DMS79 treated with DMSO at 0.1 percent for 48 hours (cell line): ENCODE data around the gene LRRK2.
"Not testable (repeated sequence)": the region's sequence is repeated elsewhere in the genome, so short reads cannot be mapped to it uniquely, and the experiment has no call there.

Source experiments
- DNase-seq: peaks from one replicate; lab custom pipeline; 2025; lab: John Stamatoyannopoulos, UW

The LRRK2 gene

GRCh38 chr12:40248585-40249297 is 23.9 kb downstream of the LRRK2 start:
- DNase-seq: no peak

DNA sequence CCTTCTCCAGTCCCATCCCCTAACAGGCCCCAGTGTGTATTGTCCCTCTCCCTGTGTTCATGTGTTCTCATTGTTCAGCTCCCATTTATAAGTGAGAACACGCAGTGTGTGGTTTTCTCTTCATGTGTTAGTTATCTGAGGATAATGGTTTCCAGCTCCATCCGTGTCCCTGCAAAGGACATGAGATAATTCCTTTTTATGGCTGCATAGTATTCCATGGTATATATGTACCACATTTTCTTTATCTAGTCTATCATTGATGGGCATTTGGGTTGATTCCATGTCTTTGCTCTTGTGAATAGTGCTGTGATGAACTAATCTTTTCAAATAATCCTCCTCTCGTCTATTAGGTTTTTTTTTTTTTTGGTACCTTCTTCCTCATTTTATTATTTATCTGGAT is 25.9 kb downstream of the LRRK2 start:
- DNase-seq: not testable (repeated sequence)

DNA sequence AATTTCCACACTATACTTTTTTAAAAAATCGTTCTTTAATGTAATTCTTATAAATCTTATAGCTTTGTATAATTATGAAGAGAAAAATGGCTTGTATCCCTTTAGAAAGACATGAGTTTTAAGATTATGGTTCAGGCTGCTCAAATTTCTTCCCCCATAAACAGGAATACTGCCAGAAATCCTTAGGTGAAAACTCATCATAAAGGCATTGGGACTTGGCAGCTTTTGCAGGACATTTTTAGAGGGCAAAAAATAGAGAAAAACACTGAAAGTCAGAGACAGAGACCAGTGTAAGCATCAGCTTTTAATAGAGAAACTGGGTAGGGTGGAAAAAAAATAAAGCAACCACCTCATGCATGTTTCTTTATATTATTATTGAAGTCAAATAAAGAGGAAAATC is 29.1 kb downstream of the LRRK2 start:
- DNase-seq: no peak

- DNase-seq: no peak
Measured at GRCh38 chr12:40254455-40255085, 29.8 kb downstream of the LRRK2 start.

- no peak for DNase-seq
Measured at GRCh38 chr12:40258371-40258770, 33.6 kb downstream of the LRRK2 start.

DNA sequence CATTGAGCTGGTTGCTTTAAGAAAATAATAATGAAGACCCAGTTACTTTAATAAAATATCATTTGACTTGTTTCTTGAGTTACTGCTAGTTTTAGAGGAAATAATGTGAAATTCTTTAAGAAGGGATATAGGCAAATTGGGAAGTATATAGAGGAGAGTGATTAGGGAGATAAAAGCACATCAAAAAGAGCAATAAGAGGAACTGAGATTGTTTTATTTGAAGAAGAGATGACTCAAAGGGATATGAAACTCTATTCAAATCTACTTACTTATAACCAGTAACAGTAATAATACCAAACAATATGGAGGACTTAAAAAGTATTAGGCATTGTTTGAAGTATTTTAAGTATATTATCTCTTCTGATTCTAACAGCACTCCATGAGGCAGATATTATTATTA is 37.1 kb downstream of the LRRK2 start:
- DNase-seq: no peak

GRCh38 chr12:40262657-40263056 is 37.9 kb downstream of the LRRK2 start:
- no peak for DNase-seq

DNA sequence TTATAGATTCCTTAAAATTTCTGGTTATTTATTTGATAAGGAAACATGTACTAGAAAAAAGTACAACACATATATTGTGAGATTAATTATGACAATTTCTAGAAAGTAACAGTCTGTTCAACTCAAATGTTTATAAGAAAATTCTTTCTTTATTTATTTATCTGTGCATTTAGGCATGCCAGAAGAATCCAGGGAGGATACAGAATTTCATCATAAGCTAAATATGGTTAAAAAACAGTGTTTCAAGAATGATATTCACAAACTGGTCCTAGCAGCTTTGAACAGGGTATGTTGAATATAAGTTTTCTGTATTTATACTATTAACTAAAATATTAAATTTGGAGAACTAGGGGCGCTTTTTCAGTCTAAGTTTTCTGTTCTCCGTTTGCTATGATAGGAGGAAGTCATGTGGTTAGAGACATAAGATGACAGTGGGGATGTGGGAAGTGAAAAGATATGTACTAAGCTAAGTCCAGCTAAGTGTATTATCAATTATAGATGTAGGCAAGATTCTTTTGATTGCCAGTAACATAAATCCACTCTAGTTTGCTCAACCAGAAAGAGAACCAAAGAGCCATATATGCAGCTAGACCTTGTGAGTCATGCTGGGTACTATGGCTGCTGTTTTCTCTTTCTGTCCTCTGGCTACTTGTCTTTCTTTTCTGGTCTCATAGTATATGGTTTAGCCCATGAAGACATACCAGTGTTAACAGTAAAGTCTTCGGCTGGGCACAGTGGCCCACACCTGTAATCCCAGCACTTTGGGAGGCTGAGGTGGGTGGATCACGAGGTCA is 39.0 kb downstream of the LRRK2 start:
- no peak for DNase-seq

- no peak for DNase-seq
Measured at GRCh38 chr12:40271981-40272664, 47.3 kb downstream of the LRRK2 start.

DNA sequence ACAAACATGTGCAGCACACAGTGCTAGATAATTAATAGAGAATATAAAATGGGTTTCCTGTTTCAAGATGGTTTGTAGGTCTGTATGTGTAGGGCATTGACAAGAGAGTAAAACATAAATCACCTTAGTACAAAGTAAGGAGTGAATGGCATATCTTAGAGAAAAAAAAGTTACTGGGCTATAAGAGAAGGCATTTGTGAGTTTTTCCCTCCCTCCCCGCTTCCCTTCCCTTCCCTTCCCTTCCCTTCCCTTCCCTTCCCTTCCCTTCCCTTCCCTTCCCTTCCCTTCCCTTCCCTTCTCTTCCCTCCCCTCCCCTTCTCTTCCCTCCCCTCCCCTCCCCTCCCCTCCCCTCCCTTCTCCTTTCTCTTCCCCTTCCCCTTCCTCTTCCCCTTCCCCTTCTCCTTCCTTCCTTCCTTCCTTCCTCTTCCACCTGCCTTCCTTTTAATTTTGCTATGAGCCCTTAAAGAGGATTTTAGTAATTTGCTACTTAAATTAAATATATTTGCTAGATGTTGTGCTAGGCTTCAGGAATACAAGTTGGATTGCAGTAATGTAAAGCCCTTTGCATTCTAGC is 57.1 kb downstream of the LRRK2 start:
- no peak for DNase-seq

- DNase-seq: no peak
Measured at GRCh38 chr12:40286583-40286982, 61.8 kb downstream of the LRRK2 start.

DNA sequence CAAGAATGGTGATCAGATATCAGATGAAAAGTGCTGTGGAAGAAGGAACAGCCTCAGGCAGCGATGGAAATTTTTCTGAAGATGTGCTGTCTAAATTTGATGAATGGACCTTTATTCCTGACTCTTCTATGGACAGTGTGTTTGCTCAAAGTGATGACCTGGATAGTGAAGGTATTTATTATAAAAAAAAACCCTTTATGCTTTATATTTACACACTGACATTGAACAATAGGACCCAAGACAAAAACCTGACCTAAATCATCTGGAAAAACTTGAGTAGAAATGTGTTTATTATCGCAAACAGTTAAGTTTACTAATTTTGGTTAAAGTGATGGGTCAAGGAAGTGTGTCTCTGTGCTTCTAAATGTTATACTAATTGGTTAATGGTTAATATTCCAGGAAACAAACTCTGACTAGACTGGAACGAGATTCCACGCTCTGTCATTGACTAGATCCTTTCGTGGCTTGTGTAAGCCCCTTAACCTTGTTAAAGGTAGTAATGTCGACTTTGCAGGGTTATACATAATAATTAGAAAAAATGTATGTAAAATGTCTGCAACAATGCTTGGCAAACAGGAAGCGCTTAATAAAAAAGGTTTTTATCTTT is 62.7 kb downstream of the LRRK2 start:
- no peak for DNase-seq

DNA sequence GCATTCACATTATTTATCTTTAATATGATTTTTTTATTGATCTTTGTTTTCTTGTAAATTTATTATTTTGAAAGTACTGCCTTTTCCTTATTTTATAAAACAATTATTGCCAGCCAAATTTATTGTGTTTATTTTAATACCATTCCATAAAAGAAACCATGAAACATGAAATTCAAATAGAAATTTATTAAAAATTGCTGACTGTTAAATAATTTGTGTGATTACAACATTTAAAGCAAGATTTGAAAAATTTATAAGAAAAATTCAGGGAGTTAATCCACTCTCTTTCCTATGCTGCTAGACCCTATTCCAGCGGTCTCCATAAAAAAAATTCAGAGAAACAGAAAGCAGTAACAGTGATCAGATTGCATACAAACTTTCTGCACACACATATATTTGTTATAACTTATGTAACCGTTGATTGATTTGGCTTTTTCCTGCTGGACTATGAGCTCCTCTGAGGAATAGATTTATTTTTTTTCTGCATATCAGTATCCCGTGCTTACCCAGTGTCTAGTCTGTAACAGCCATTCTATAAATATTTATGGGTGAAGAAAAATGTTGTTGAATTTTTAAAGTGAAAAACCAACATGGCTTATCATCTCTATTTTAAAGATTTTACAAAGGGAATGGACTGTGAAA is 68.1 kb downstream of the LRRK2 start:
- no peak for DNase-seq

DNA sequence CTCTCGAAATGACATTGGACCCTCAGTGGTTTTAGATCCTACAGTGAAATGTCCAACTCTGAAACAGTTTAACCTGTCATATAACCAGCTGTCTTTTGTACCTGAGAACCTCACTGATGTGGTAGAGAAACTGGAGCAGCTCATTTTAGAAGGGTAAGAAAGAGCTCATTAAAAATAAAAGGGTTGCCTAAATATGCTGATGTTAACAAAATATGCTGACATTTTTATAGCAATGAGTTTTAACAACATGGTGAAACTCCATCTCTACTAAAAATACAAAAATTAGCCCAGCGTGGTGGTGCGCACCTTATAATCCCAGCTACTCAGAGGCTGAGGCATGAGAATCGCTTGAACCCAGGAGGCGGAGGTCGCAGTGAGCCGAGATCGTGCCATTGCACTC is 73.5 kb downstream of the LRRK2 start:
- DNase-seq: no peak

DNA sequence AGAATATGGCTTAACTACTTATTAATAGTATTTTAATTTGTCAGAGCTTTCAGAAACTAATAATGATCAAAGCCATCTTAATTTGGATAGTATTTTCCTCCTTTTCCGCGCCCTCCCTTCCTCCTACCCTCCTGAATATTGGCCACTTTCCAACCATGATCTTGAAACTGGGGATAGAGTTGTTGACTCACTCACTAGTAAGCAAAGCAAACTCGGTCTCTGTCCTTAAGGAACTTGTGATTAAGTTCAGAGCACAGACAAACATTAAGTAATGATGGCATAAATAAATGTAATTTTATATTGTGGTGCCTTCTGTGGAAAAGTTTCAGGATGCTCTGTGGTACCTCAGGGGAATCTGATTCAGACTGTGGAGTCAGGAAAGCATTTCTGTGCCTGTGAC is 75.7 kb downstream of the LRRK2 start:
- no peak for DNase-seq

GRCh38 chr12:40309001-40309400 is 84.2 kb downstream of the LRRK2 start:
- no peak for DNase-seq

DNA sequence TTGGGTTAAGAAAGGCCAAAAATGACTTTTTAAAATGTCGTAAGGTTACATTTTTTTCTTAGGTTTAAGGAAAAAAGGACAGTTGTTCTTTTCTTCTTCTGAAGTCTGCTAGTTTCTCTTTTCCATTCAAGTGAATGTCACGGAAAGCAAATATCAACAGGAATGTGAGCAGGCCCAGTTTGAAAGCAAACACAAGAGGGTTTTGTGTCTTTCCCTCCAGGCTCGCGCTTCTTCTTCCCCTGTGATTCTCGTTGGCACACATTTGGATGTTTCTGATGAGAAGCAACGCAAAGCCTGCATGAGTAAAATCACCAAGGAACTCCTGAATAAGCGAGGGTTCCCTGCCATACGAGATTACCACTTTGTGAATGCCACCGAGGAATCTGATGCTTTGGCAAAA is 85.4 kb downstream of the LRRK2 start:
- no peak for DNase-seq

DNA sequence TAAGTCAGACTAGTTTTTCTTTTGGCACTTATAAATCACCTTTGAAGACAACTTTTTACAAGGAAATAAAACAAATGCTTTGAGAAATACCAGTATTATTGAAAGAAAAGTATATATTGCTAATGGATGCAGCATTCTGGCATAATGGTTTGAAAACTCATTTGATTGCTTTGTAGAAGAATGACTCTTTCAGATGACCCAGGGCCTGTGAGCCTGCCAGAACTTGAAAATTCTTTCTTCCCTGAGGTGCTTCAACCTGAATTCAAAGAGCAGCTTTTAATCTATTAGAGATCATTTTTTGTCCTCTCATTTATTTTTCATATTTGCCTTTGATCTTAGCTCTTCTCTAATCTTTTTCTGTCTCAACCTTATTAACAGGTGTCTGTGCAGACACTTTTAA is 87.4 kb downstream of the LRRK2 start:
- DNase-seq: no peak

GRCh38 chr12:40312982-40313576 is 88.3 kb downstream of the LRRK2 start:
- DNase-seq: no peak

GRCh38 chr12:40313928-40314327 is 89.1 kb downstream of the LRRK2 start:
- DNase-seq: no peak

- no peak for DNase-seq
Measured at GRCh38 chr12:40314927-40315326, 90.1 kb downstream of the LRRK2 start.
